IPS DF 6.9 (cell line): ENCODE data around the gene NAB1.
A peak's percentile ranks its signal among the peaks of the same experiment; 100 is the strongest.
"Not testable (repeated sequence)": the region's sequence is repeated elsewhere in the genome, so short reads cannot be mapped to it uniquely, and the experiment has no call there.

Experiments
- DNase-seq: peaks from one replicate; pipeline ENCODE4 v3.0.0-alpha.2; 2013; ENCODE audit warnings: low read depth, low spot score
- H3K27ac ChIP-seq: one replicate; pipeline ENCODE4 v1.5.1; 2013; ENCODE audit warnings: low read length, control low read depth
- H3K27me3 ChIP-seq: 2 replicates; pipeline ENCODE4 v1.6.1; 2013; ENCODE audit warnings: mild to moderate bottlenecking, low read length; ENCODE audit not compliant: control insufficient read depth, insufficient read depth
- H3K36me3 ChIP-seq: 2 replicates; pipeline ENCODE4 v1.6.1; 2013; ENCODE audit warnings: low read length; ENCODE audit not compliant: control insufficient read depth, insufficient read depth
- H3K4me1 ChIP-seq: 2 replicates; pipeline ENCODE4 v1.6.1; 2013; ENCODE audit warnings: low read length; ENCODE audit not compliant: control insufficient read depth, insufficient read depth
- H3K4me3 ChIP-seq: 2 replicates; pipeline ENCODE4 v1.5.1; 2013; ENCODE audit warnings: mild to moderate bottlenecking, low read length
- H3K9me3 ChIP-seq: 2 replicates; pipeline ENCODE4 v1.6.1; 2013; ENCODE audit warnings: low read length, inconsistent platforms; ENCODE audit not compliant: control insufficient read depth, insufficient read depth
- WGBS: extraction: QIAGEN DNeasy Blood & Tissue Kit; methylation state at CpG from one replicate; pipeline ENCODE4 v1.1.7; 2013; ENCODE audit warnings: mixed read lengths, missing lambda C conversion rate; ENCODE audit not compliant: insufficient read length, insufficient coverage; 5-methylcytosine and 5-hydroxymethylcytosine counted together

NAB1 gene, protein sequence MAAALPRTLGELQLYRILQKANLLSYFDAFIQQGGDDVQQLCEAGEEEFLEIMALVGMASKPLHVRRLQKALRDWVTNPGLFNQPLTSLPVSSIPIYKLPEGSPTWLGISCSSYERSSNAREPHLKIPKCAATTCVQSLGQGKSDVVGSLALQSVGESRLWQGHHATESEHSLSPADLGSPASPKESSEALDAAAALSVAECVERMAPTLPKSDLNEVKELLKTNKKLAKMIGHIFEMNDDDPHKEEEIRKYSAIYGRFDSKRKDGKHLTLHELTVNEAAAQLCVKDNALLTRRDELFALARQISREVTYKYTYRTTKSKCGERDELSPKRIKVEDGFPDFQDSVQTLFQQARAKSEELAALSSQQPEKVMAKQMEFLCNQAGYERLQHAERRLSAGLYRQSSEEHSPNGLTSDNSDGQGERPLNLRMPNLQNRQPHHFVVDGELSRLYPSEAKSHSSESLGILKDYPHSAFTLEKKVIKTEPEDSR

GRCh38 chr2:190649035-190649797, at the start of gene NAB1:
Gene NAB1 (plus strand): TSS chr2:190649083. CDS start chr2:190659177, 10,094 bp downstream.
- Histone ChIP-seq H3K27ac (no peak within 1 kb of the TSS), H3K27me3 (no peaks in the 10 kb centered on the region; the same call in 1 of the 2 replicates), H3K4me1 (no peaks in the 10 kb centered on the region), H3K4me3 (peak within 1 kb of the TSS; percentile 97), H3K9me3 (no peaks in the 10 kb centered on the region), H3K36me3 (no peaks in the 10 kb centered on the region)
- no peak for DNase-seq
- WGBS: no CpG with 5 or more reads among the region's 95 CpGs

GRCh38 chr2:190599546-190600220, 49.2 kb upstream of the NAB1 start:
- WGBS: no CpG with 5 or more reads among the region's 8 CpGs

DNA sequence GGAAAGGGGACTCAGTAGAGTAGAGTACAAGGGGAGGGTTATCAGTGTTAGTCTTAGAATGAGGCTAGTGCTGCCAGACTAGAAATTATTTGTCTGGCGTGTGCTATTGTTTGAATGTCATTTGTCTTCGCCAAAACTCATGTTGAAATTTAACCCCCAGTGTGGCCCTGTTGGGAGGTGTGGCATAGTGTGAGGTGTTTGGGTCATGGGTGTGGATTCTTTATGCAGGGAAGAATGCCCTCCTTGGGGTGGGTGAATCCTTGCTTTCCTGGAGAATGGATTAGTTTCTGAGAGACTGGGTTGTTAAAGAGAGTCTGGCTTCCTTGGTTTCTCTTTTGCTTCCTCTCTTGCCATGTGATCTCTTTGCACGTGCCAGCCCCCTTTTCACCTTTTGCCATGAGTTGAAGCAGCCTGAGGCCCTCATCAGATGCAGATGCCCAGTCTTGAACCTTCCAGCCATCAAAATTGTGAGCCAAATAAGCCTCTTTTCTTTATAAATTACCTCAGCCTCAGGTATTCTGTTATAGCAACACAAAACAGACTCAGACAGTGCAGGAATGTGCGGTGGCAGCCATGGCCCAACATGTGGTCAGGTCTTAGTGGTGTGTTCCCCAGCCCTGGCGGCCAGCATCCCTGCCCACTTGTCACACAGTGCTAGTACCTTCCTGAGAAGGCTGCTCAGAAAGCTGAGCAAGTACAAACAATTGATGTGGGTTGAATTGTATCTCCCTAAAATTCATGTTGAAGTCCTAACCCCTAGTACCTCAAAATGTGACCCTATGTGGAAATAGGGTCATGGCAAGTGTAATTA, 48.4 kb upstream of the NAB1 start:
- no CpG with 5 or more reads among the region's 5 CpGs for WGBS
- Histone ChIP-seq H3K4me3 (no peak overlapping the region), H3K27ac (no peak overlapping the region), H3K4me1 (no peaks in the 10 kb centered on the region), H3K27me3 (no peaks in the 10 kb centered on the region), H3K36me3 (no peaks in the 10 kb centered on the region), H3K9me3 (no peaks in the 10 kb centered on the region)
- DNase-seq: no peak

More at GRCh38 chr2:190599546-190600220, 49.2 kb upstream of the NAB1 start:
- no peak overlapping the region for H3K4me3 ChIP-seq
- no peak overlapping the region for H3K27ac ChIP-seq
- H3K27me3 ChIP-seq: no peaks in the 10 kb centered on the region
- H3K4me1 ChIP-seq: no peaks in the 10 kb centered on the region
- H3K36me3 ChIP-seq: no peaks in the 10 kb centered on the region
- no peak for DNase-seq
- no peaks in the 10 kb centered on the region for H3K9me3 ChIP-seq

GRCh38 chr2:190603374-190603773, 45.5 kb upstream of the NAB1 start:
- no peak overlapping the region for H3K4me3 ChIP-seq
- H3K36me3 ChIP-seq: no peaks in the 10 kb centered on the region
- no peaks in the 10 kb centered on the region for H3K9me3 ChIP-seq
- no CpG with 5 or more reads among the region's 5 CpGs for WGBS
- H3K4me1 ChIP-seq: no peaks in the 10 kb centered on the region; the same call in 1 of the 2 replicates
- no peak for DNase-seq
- no peaks in the 10 kb centered on the region for H3K27me3 ChIP-seq
- H3K27ac ChIP-seq: no peak overlapping the region

DNA sequence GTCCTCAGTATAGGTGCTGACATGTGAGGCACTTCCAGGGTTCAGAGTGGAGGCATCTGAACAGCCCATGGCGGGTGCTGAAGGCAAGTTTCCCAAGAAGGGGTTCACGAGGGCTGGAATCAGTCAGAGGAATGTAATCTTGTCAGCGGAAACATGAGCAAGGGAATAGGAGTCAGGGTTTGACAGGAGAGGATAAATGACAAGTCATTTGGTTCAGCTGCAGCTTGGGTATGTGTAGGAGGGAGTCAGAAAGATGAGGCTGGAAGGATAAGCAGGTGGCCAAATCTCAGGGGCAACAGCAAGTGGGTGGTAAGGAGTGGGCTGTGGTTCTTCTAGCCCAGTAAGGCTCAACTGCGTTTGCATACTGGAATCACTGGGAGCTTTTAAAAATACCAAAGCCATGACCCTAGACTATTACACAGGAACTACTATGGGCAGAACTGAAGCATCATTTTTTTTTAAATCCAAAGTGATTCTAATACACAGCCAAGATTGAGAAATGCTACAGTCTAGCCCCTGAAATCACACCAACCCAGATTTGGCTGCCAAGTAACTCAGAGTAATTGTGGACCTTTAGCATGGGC, 41.8 kb upstream of the NAB1 start:
- H3K27me3 ChIP-seq: no peaks in the 10 kb centered on the region
- no peaks in the 10 kb centered on the region; the same call in 1 of the 2 replicates for H3K4me1 ChIP-seq
- DNase-seq: no peak
- no peak overlapping the region for H3K4me3 ChIP-seq
- WGBS: no CpG with 5 or more reads among the region's 4 CpGs
- no peaks in the 10 kb centered on the region for H3K36me3 ChIP-seq
- no peak overlapping the region for H3K27ac ChIP-seq
- H3K9me3 ChIP-seq: no peaks in the 10 kb centered on the region

DNA sequence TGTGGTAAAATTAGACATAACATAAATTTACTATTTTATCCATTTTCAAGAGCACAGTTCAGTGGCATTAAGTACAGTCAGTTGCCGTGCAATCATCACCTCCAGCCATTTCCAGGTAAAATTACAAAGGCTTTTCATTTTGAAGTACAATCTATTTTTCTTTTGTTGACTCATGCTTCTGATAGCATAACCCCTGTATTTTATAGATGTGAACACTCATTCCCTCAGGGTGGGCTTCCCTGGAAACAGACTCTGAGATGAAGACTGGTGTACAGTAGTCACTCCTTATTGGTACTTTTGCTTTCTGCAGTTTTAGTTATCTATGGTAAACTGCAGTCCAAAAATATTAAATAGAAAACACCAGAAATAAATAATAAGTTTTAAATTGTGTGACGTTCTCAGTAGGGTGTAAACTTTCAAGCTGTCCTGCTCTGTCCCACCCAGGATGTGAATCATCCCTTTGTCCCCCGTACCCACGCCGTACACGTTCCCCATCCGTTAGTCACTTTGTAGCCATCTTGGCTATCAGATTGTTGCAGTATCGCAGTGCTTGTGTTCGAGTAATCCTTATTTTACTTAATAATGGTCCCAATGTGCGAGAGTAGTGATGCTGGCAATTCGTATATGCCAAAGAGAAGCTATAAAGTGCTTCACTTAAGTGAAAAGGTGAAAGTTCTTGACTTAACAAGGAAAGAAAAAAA, 41.1 kb upstream of the NAB1 start:
- DNase-seq: no peak
- no peaks in the 10 kb centered on the region; the same call in 1 of the 2 replicates for H3K4me1 ChIP-seq
- no peak overlapping the region for H3K27ac ChIP-seq
- no peaks in the 10 kb centered on the region for H3K9me3 ChIP-seq
- H3K36me3 ChIP-seq: no peaks in the 10 kb centered on the region
- WGBS: no CpG with 5 or more reads among the region's 11 CpGs
- H3K27me3 ChIP-seq: no peaks in the 10 kb centered on the region
- H3K4me3 ChIP-seq: no peak overlapping the region

GRCh38 chr2:190608863-190609262, 40.0 kb upstream of the NAB1 start:
- H3K27ac ChIP-seq, H3K4me3 ChIP-seq, DNase-seq, H3K27me3 ChIP-seq, H3K9me3 ChIP-seq, H3K4me1 ChIP-seq, H3K36me3 ChIP-seq: not testable (repeated sequence)
- WGBS: no CpG with 5 or more reads among the region's 3 CpGs

GRCh38 chr2:190609397-190609796, 39.5 kb upstream of the NAB1 start:
- not testable (repeated sequence) for H3K36me3 ChIP-seq, H3K27me3 ChIP-seq, H3K9me3 ChIP-seq, H3K4me3 ChIP-seq, DNase-seq, H3K4me1 ChIP-seq, H3K27ac ChIP-seq
- no CpG with 5 or more reads among the region's 1 CpG for WGBS

- H3K9me3 ChIP-seq, H3K4me3 ChIP-seq, H3K27me3 ChIP-seq, H3K36me3 ChIP-seq, H3K27ac ChIP-seq, H3K4me1 ChIP-seq, DNase-seq: not testable (repeated sequence)
- no CpG with 5 or more reads among the region's 2 CpGs for WGBS
Measured at GRCh38 chr2:190610528-190610927, 38.4 kb upstream of the NAB1 start.
